Esophagus (tissue), 2 donors: Measurements from ENCODE around the gene ARL6IP6. TPM values are rescaled to one million over a fixed set of nuclear protein-coding genes. Genes with fewer than 3 reads are reported as not detected.

Source experiments
- polyA plus RNA-seq, 2 donors: library from polyadenylated mRNA; stranded (reverse); fragments of 200-250 nt; gene quantifications; one replicate each; pipeline ENCODE4 v1.2.3, GENCODE V29; 2013
- donor health status: healthy with polysubstance abuse.
- donor health status: Bipolar disorder and iron deficiency.

ARL6IP6 gene
- polyA plus RNA-seq, 2 donors: 6.0 to 10.3 TPM

Other genes with a start within 250 kb of the ARL6IP6 start
- 10 to 100 TPM; 15.6 to 26.1 TPM for gene PRPF40A, start 1.2 kb upstream of the ARL6IP6 start, polyA plus RNA-seq